HCT116 (cell line): ENCODE measurements around the gene GPR146. TPM values are rescaled to one million over a fixed set of nuclear protein-coding genes. Genes with fewer than 3 reads are reported as not detected.

ENCODE experiments used
- ATAC-seq: fragments of 200-7000 bp; cut with Tn5 transposase; 2 replicates; pipeline ENCODE4 v1.9.1; 2020; ENCODE audit warnings: mild to moderate bottlenecking, moderate library complexity
- BruUV-seq: library from RNA; stranded (reverse); fragments of 400-500 nt; replicated peaks from 2 replicates; lab custom pipeline; 2021; lab: Mats Ljungman, UMichigan
- CTCF ChIA-PET: fragments of 300-600 bp; sonication (Branson Sonifier 250); formaldehyde crosslinking; loops from one replicate; lab custom pipeline; 2021; ENCODE audit warnings: antibody characterized with exemption; lab: Charles Lee
- POLR2A ChIA-PET: fragments of 300-600, 350-600 bp; sonication (Branson Sonifier 250); formaldehyde crosslinking; loops from one replicate; lab custom pipeline; 2021; ENCODE audit warnings: antibody characterized with exemption; lab: Charles Lee
- RAD21 ChIA-PET, 2 experiments: fragments of 300-600 bp; sonication (Branson Sonifier 250); formaldehyde crosslinking; loops; one replicate each; lab custom pipeline; 2023; ENCODE audit warnings: low total read pairs in 2 of 2; ENCODE audit not compliant: uncharacterized antibody in 2 of 2, unreplicated experiment in 2 of 2, low non-redundant PET in 1 of 2; lab: Charles Lee
- DNase-seq: peaks from one replicate; pipeline ENCODE4 v3.0.0-alpha.2; 2010; ENCODE audit warnings: low read depth, low spot score
- H2AFZ ChIP-seq: fragments of 200-600 bp; shearing (Covaris generic), sonication (generic); 2 replicates; pipeline ENCODE4 v1.6.1; 2017; ENCODE audit warnings: low read depth, mixed run types, mixed read lengths, antibody characterized with exemption, low read length; ENCODE audit not compliant: poor library complexity, severe bottlenecking
- H3K27ac ChIP-seq: 2 replicates; pipeline ENCODE4 v1.5.1; 2012; ENCODE audit warnings: low read depth, low read length
- H3K27me3 ChIP-seq: fragments of 200-600 bp; sonication (generic); 2 replicates; pipeline ENCODE4 v1.6.1; 2016; ENCODE audit warnings: mixed run types, low read length, mixed read lengths; ENCODE audit not compliant: insufficient read depth
- H3K36me3 ChIP-seq, 2 experiments: fragments of 200-500 bp in 1 of 2; fragments of 200-600 bp in 1 of 2; sonication (Bioruptor generic) in 1 of 2; sonication (generic) in 1 of 2; 2 replicates each; pipeline versions ENCODE4 v1.5.1 to v1.6.1; 2014 to 2016; ENCODE audit warnings: low read length in 2 of 2, inconsistent platforms in 1 of 2, mixed read lengths in 1 of 2, mixed run types in 1 of 2; ENCODE audit not compliant: insufficient read depth in 2 of 2, control insufficient read depth in 1 of 2
- H3K4me1 ChIP-seq, 2 experiments: fragments of 200-600 bp in 1 of 2; sonication (generic) in 1 of 2; 2 replicates each; pipeline versions ENCODE4 v1.5.1 to v1.6.1; 2012 to 2017; ENCODE audit warnings: low read length in 2 of 2, inconsistent platforms in 1 of 2, mild to moderate bottlenecking in 1 of 2, mixed read lengths in 1 of 2, mixed run types in 1 of 2, moderate library complexity in 1 of 2; ENCODE audit not compliant: insufficient read depth in 2 of 2, control insufficient read depth in 1 of 2
- H3K4me2 ChIP-seq: fragments of 200-600 bp; sonication (generic); 2 replicates; pipeline ENCODE4 v1.6.1; 2017; ENCODE audit warnings: mixed run types, low read length, mixed read lengths
- H3K4me3 ChIP-seq, 2 experiments: fragments of 200-600 bp in 1 of 2; sonication (generic) in 1 of 2; replicated peaks in 1 of 2; 2 replicates each; pipeline ENCODE4 v1.5.1; 2011 to 2016; ENCODE audit warnings: low read length in 2 of 2, control low read depth in 1 of 2, low read depth in 1 of 2, mild to moderate bottlenecking in 1 of 2, mixed read lengths in 1 of 2, mixed run types in 1 of 2
- H3K79me2 ChIP-seq: fragments of 200-600 bp; sonication (generic); 2 replicates; pipeline ENCODE4 v1.6.1; 2017; ENCODE audit warnings: mild to moderate bottlenecking, mixed run types, low read length, moderate library complexity, mixed read lengths; ENCODE audit not compliant: insufficient read depth
- H3K9ac ChIP-seq: fragments of 200-600 bp; sonication (generic); 2 replicates; pipeline ENCODE4 v1.6.1; 2016; ENCODE audit warnings: low read length, mixed read lengths
- H3K9me2 ChIP-seq: fragments of 200-600 bp; sonication (generic), shearing (Covaris generic); 2 replicates; pipeline ENCODE4 v1.6.1; 2017; ENCODE audit warnings: mixed run types, mild to moderate bottlenecking, moderate library complexity; ENCODE audit not compliant: insufficient read depth
- H3K9me3 ChIP-seq, 2 experiments: fragments of 200-500 bp in 1 of 2; fragments of 200-600 bp in 1 of 2; sonication (Bioruptor generic) in 1 of 2; sonication (generic) in 1 of 2; 2 replicates each; pipeline ENCODE4 v1.6.1; 2014 to 2017; ENCODE audit warnings: low read length in 2 of 2, mixed read lengths in 2 of 2, inconsistent platforms in 1 of 2, low read depth in 1 of 2, mild to moderate bottlenecking in 1 of 2, mixed run types in 1 of 2, moderate library complexity in 1 of 2; ENCODE audit not compliant: control insufficient read depth in 1 of 2, insufficient read depth in 1 of 2
- H4K20me1 ChIP-seq: fragments of 200-600 bp; sonication (generic), shearing (Covaris generic); 2 replicates; pipeline ENCODE4 v1.6.1; 2017; ENCODE audit warnings: mixed run types, mild to moderate bottlenecking, moderate library complexity; ENCODE audit not compliant: insufficient read depth
- EGR1 ChIP-seq: IDR thresholded peaks from 2 replicates; pipeline ENCODE4 v1.6.1; 2012; ENCODE audit warnings: low read depth
- FOSL1 ChIP-seq: IDR thresholded peaks from 2 replicates; pipeline ENCODE4 v1.6.1; 2012; ENCODE audit warnings: low read depth
- SP1 ChIP-seq: IDR thresholded peaks from 2 replicates; pipeline ENCODE4 v1.6.1; 2012; ENCODE audit warnings: low read depth
- intact Hi-C: fragments of 100-400 bp; cut with micrococcal nuclease; formaldehyde crosslinking; loops from 2 replicates; pipeline ENCODE4 v1.10.0; 2022
- total RNA-seq: library from RNA; stranded (reverse); gene quantifications from one replicate; pipeline ENCODE4 v1.2.1, GENCODE V29; 2021; ENCODE audit not compliant: unreplicated experiment
- TF ChIP-seq, protein P1 (sequence below): IDR thresholded peaks from 2 replicates; pipeline ENCODE4 v1.6.1; 2012; ENCODE audit warnings: low read depth

Gene GPR146
- total RNA-seq, 1 experiment from 2014 or later, result 2.4 TPM

GRCh38 chr7:1019255-1019785 is 25.0 kb upstream of the GPR146 start:
- DNase-seq (no peak), ATAC-seq (no peak)
- no peak overlapping the region for H2AFZ ChIP-seq
- no peaks in the 10 kb centered on the region for H3K27me3 ChIP-seq
- H3K4me3 ChIP-seq, result no peak overlapping the region
- ChIA-PET CTCF (no interaction called here), POLR2A (no interaction called here), RAD21 (no interaction called here)
- H3K9ac ChIP-seq, result no peak overlapping the region
- peaks cover 14% of the 10 kb centered on the region for H3K79me2 ChIP-seq
- H3K4me1 ChIP-seq, result no peaks in the 10 kb centered on the region
- H4K20me1 ChIP-seq, result no peaks in the 10 kb centered on the region
- H3K4me2 ChIP-seq, result no peak overlapping the region
- peaks cover 0 to 9% of the 10 kb centered on the region in 2 experiments; a peak in 1 of 4 replicates for H3K36me3 ChIP-seq
- no TSS peak for BruUV-seq
- intact Hi-C loops, result no loop called here
- no peaks in the 10 kb centered on the region for H3K9me3 ChIP-seq
- TF ChIP-seq EGR1 (no peak), FOSL1 (no peak), SP1 (no peak)
- TF ChIP-seq, protein P1, sequence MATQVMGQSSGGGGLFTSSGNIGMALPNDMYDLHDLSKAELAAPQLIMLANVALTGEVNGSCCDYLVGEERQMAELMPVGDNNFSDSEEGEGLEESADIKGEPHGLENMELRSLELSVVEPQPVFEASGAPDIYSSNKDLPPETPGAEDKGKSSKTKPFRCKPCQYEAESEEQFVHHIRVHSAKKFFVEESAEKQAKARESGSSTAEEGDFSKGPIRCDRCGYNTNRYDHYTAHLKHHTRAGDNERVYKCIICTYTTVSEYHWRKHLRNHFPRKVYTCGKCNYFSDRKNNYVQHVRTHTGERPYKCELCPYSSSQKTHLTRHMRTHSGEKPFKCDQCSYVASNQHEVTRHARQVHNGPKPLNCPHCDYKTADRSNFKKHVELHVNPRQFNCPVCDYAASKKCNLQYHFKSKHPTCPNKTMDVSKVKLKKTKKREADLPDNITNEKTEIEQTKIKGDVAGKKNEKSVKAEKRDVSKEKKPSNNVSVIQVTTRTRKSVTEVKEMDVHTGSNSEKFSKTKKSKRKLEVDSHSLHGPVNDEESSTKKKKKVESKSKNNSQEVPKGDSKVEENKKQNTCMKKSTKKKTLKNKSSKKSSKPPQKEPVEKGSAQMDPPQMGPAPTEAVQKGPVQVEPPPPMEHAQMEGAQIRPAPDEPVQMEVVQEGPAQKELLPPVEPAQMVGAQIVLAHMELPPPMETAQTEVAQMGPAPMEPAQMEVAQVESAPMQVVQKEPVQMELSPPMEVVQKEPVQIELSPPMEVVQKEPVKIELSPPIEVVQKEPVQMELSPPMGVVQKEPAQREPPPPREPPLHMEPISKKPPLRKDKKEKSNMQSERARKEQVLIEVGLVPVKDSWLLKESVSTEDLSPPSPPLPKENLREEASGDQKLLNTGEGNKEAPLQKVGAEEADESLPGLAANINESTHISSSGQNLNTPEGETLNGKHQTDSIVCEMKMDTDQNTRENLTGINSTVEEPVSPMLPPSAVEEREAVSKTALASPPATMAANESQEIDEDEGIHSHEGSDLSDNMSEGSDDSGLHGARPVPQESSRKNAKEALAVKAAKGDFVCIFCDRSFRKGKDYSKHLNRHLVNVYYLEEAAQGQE, result no peak
- H3K27ac ChIP-seq, result no peak overlapping the region
- no peaks in the 10 kb centered on the region for H3K9me2 ChIP-seq
